DMS153 treated with DMSO at 0.1 percent for 48 hours (cell line): ENCODE results near the gene ASIC4.

Experiments used
- DNase-seq: peaks from one replicate; lab custom pipeline; 2025; ENCODE audit not compliant: unreplicated experiment; lab: John Stamatoyannopoulos, UW

The ASIC4 gene

DNA sequence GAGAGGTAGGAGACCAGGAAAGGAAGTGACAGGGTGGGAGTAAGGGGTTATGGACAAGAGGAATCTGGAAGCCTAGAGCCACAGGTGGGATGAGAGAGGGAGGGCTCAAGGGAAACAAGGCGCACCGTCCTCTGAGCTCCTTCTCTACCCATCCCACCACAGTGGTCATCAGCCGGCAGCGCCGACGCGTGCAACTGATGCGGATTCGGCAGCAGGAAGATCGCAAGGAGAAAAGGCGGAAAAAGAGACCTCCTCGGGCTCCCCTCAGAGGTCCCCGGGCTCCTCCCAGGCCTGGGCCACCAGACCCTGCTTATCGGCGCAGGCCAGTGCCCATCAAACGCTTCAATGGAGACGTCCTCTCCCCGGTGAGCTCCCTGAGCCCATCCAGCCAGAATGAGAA, 34.7 kb downstream of the ASIC4 start:
- DNase-seq: no peak

DNA sequence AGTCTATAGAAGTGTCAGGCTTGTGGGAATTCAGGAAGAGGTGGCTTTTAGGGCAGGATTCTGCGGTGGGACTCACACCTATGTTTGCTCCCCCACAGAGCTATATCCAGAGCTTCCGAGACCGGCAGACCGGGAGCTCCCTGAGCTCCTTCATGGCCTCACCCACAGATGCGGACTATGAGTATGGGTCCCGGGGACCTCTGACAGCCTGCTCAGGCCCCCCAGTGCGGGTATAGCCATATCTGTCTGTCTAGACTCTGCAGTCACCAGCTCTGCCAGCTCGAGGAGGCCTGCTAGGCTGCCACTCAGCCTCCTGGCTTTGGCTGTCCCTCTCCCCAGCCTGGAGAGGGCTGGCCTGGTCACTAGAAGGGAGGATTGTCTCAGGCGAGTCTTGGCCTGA, 35.3 kb downstream of the ASIC4 start:
- DNase-seq: no peak

- peak; percentile 69 for DNase-seq
Measured at GRCh38 chr2:219551441-219552381, 37.4 kb downstream of the ASIC4 start.

- peak; percentile 89 for DNase-seq
Measured at GRCh38 chr2:219552382-219553167, 38.3 kb downstream of the ASIC4 start.

DNA sequence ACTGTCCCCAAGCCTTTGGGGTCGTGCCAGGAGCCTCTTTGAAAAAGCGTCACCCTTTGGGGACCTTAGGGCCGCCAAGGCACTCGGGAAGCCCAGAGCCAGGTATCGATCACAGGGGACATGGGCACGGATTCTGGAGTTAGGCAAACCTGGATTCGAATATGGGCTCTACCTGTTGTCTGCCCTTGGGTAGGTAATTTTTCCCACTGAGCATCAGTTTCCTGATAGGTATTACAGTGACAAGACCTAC, 38.8 kb downstream of the ASIC4 start:
- DNase-seq: no peak

GRCh38 chr2:219553463-219553963, 39.2 kb downstream of the ASIC4 start:
- DNase-seq: no peak

GRCh38 chr2:219554350-219554749, 40.1 kb downstream of the ASIC4 start:
- DNase-seq: no peak

- DNase-seq: no peak
Measured at GRCh38 chr2:219555956-219556355, 41.7 kb downstream of the ASIC4 start.

- DNase-seq: no peak
Measured at GRCh38 chr2:219556413-219556812, 42.1 kb downstream of the ASIC4 start.

GRCh38 chr2:219557320-219557719, 43.0 kb downstream of the ASIC4 start:
- no peak for DNase-seq

DNA sequence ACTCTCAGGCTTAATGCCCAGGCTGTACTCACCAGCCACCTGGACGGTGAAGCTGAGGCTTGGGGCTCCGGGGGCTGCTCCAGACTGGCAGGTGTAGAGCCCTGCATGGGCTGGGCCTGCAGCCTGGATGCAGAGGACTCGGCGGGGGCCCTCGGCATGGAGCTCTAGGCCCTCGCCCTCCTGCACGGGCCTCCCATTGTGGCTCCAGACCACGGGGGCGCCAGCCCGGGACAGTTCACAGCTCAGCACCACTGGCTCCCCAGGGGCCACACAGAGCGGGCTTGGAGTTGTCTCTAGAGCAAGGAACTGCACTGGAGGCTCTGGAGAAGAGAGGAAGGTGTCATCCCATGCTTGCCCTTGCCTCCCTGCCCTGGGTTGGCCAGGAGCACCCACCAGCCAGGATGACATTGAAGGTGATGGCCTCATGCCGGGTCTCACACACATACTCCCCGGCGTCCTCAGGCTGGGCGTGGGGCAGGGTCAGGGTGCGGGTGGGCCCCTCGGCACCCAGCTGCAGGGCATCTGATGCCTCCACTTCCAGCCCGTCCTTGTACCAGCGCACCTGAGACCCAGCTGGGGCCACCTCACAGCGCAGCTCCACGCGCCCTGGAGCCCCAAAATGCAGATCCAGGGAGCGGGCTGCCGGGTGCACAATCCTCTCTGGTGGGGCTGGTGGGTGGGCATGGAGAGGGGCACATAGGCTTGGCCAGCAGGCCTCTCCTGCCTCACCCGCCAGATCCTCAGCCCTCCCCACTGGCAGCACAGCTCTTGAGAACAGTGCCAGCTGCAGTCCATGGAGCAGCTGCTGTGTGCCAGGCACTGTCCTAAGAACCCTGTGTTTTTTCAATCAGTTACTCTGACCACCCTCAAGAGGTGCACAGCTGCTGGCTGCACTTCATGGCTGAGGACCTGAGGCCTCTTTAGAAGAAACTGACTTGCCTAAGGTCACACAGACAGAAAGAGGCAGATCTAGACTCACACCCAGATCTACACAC, 43.8 kb downstream of the ASIC4 start:
- DNase-seq: no peak

DNA sequence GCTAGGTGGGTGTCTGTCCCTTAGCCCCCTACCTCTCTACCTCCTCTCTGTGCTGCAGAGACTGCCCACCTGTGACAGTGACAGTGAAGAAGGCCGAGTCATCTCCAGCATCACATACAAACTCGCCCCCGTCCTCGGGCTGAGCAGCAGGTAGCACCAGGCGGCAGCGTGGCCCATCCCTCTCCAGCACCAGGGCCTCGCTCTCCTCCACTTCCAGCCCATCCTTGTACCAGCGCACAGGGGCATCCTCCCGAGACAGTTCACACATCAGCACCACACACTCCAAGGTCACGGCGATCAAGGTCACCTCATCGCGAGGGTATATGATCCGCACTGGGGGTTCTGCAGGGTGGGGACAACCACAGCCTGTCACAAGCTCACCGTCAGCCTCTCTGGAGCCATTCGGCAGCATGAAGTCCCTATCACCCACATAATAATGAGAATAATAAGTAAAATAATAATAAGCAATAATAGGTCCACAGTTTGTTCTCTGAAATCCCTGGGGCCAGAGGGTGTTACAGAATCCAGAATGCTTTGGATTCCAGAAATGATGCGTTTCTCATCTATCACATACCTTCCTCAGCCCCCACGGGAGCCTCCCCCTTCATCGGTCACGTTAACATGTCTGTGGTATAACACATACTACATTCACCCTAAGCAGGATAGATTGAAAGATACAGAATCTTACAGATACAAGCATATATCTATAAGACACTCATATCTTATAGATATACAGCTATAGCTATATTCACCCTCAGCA, 45.1 kb downstream of the ASIC4 start:
- no peak for DNase-seq

DNA sequence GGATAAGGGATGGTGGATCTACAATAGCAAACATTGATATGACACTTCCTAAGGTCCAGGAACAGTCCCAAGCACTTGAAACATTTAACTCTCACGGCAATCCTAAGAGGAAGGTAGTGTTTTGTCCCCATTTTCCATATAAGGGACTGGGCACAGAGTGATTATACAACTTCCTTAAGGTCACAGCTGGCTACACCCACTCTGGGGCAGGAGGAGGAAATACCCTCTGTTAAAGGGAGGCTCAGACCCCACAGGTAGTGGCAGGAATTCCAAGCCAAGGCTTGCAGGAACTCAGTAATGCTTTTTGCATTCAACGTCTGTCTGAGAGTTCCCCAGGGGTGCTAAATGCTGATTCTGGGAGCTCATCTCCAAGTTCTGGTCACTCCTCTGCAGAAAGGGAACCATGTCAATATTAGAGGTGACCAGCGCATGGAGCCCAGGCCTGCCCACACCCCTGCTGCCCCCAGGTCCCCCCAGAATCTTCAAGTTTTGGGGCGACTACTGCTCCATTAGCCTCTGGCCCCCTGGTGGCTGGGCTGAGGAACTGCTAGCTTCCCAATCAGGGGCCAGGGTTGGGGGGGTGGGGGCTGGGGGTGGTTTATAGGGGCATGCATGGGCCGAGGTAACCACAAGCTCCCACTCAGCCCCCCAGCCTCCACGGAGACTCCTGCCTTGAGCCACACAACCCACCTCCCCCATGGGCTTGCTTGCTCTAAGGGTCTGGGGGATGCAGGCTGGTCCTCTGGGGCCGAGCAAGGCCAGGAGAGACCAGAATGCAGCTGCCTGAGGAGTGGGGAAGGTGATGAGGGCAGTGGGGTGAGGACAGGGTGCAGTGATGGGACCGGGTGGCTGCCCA, 46.0 kb downstream of the ASIC4 start:
- no peak for DNase-seq

DNA sequence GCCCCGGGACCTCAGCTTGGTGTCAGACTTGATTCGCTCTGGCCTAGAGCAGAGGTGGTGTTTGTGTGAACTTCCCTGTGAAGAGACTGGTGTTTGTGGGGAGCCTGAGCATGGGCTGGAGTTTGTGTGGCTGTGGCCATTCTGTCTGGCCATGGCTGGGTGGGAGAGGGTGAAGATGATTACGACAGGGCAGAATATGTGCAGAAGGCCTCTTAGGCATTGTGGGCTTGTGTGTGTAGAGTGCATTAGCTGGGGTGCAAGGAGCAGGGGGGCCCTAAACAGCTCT, 46.6 kb downstream of the ASIC4 start:
- no peak for DNase-seq

DNA sequence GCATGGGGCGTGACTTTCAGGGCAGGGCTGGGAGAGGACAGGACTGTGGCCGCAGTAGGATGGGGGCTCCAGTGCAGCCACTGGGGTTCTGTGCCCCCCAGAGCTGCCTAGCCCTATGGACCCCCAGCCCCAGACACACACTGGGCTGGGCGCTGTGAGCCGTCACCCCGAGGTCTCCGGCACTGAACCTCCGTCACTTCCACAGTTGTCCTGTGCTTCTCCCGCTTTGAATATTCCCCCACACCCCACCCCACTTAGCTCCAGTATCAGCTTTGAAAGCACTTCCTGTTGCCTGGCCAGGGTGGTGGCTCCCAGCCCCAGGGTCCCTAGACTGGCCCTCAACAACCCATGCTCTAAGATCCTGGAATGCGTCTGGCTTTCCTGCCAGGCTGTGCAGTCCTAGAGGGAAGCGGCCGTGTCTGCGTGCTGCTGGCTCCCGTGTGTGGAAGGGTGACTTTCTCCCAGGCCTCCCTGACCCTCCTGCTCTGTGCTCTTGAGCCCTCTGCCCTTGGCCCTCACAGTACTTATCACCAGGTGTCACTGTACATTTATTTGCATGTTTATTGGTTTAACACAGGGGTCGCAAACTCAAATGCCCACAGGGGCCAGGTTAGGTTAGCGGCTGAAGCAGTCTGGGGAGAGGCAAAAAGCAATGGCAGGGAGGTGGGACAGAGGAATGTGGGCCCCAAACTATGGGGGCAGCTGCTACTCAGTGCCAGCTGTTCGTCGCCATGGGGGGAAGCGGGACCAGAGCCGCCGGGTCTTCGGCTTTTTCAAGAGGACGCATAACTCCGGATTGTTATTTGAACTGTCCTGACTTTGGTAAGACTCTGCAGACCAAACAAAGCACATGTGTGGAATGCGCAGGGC, 47.1 kb downstream of the ASIC4 start:
- no peak for DNase-seq

GRCh38 chr2:219562049-219563020, 48.1 kb downstream of the ASIC4 start:
- DNase-seq: no peak

- no peak for DNase-seq
Measured at GRCh38 chr2:219563271-219563928, 49.1 kb downstream of the ASIC4 start.
